PFSK-1 (cell line): ENCODE results near the gene IGSF5.

Experiments used
- FOXP2 ChIP-seq: optimal IDR thresholded peaks from 2 replicates; pipeline ENCODE3; 2011; ENCODE audit warnings: borderline replicate concordance, control low read depth, inconsistent platforms; ENCODE audit not compliant: insufficient read depth; ENCODE audit errors: extremely low read length, extremely low read depth
- POLR2AphosphoS5 ChIP-seq: IDR thresholded peaks from 2 replicates; pipeline ENCODE4 v1.6.1; 2012; ENCODE audit warnings: low read depth, mild to moderate bottlenecking, control low read depth, low read length, moderate library complexity
- SIN3A ChIP-seq: IDR thresholded peaks from 2 replicates; pipeline ENCODE4 v1.6.1; 2012; ENCODE audit warnings: mild to moderate bottlenecking, low read length, moderate library complexity, borderline replicate concordance; ENCODE audit not compliant: insufficient read depth
- TAF1 ChIP-seq: IDR thresholded peaks from 2 replicates; pipeline ENCODE4 v1.6.1; 2012; ENCODE audit warnings: low read length, control low read depth, borderline replicate concordance; ENCODE audit not compliant: insufficient read depth
- TF ChIP-seq, protein P1 (sequence below), 2 experiments: IDR thresholded peaks; 2 replicates each; pipeline versions ENCODE4 v1.6.1 to v1.8.0; 2011 to 2012; ENCODE audit warnings: low read depth in 2 of 2, low read length in 2 of 2, control low read depth in 1 of 2, inconsistent platforms in 1 of 2, mild to moderate bottlenecking in 1 of 2, moderate library complexity in 1 of 2; ENCODE audit not compliant: insufficient read depth in 1 of 2

IGSF5 gene

DNA sequence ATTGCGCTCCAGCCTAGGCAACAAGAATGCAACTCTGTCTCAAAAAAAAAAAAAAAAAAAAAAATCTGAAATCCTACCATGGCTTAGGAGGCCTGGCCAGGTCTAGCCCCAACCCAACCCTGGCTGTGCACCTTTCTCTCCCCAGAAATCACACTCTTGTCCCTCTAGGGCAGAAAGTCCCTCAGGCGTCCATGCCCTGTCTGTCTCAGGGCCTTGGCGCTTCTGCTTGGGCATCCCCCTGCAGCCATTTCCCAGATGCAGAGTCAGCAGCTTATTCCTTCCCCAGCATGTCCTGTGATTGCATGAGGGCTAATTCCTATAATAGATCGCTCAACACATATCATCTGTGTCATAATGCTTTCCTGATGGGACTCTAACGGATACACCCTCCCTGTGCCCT lies 65.0 kb downstream of the IGSF5 start:
- TF ChIP-seq FOXP2 (no peak), TAF1 (no peak), POLR2AphosphoS5 (no peak), SIN3A (no peak)
- TF ChIP-seq, protein P1, sequence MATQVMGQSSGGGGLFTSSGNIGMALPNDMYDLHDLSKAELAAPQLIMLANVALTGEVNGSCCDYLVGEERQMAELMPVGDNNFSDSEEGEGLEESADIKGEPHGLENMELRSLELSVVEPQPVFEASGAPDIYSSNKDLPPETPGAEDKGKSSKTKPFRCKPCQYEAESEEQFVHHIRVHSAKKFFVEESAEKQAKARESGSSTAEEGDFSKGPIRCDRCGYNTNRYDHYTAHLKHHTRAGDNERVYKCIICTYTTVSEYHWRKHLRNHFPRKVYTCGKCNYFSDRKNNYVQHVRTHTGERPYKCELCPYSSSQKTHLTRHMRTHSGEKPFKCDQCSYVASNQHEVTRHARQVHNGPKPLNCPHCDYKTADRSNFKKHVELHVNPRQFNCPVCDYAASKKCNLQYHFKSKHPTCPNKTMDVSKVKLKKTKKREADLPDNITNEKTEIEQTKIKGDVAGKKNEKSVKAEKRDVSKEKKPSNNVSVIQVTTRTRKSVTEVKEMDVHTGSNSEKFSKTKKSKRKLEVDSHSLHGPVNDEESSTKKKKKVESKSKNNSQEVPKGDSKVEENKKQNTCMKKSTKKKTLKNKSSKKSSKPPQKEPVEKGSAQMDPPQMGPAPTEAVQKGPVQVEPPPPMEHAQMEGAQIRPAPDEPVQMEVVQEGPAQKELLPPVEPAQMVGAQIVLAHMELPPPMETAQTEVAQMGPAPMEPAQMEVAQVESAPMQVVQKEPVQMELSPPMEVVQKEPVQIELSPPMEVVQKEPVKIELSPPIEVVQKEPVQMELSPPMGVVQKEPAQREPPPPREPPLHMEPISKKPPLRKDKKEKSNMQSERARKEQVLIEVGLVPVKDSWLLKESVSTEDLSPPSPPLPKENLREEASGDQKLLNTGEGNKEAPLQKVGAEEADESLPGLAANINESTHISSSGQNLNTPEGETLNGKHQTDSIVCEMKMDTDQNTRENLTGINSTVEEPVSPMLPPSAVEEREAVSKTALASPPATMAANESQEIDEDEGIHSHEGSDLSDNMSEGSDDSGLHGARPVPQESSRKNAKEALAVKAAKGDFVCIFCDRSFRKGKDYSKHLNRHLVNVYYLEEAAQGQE (IDR thresholded peaks at IDR 0.05; ENCODE audit: insufficient read depth in 1 of 2, low read depth in 2 of 2, low read length in 2 of 2), result no peak

DNA sequence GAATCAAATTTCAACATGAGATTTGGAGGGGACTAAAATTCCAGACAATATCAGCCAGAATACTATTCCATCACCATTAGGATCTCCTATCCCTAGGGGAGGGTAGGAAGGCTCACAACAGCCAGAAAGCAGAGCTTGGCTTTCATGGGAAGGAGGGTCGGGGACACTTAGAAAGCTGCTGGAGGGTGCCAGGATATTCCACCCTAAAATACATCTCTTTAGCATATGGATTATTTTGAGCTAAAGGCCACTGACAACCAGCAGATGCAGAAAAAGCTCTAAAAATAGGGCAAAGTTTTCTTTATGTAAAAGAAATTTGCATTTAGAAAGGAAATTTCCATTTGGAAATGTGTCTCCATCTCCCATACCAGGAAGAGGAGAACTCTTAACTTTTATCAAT lies 68.0 kb downstream of the IGSF5 start:
- TF ChIP-seq FOXP2, result no peak
- no peak for TF ChIP-seq POLR2AphosphoS5

DNA sequence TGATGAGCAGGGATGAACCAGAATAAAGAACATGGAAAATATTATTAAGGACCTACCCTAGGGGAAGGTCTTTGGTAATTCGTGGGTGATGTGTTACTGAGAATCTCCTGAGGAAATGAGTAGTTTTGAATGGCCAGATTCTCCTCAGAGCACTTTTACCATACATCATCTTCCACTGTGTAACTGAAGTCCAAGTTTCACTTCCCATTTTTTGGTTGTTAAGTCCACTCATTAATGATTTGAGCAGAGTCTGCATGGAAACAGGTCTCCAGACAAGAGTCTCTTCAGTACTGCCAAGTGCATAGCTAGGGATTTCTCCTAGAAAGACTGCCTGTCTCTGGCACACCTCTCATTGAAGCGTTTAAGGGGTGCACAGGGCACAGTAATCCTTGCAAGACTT lies 73.6 kb downstream of the IGSF5 start:
- TF ChIP-seq POLR2AphosphoS5 (no peak), FOXP2 (no peak), TAF1 (no peak), SIN3A (no peak)
- TF ChIP-seq, protein P1 (IDR thresholded peaks at IDR 0.05; ENCODE audit: insufficient read depth in 1 of 2, low read depth in 2 of 2, low read length in 2 of 2), result no peak

DNA sequence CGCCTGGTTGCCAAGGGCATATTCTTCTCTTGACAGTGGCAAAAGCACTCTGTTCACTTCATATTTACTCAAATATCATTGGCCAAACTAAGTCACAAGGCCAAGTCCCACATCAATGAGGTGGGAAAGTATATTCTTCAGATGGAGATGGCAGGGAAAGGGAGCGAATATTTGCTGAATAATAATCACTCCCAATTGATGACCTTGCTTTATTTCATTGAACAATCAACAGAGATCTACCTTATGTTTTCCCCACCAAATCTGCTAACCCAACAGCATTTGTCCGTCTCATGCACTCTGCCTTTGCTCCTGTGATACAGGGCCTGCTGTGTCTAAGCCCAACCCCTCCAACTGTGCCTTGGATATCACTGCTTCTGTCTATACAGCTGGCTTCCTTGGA lies 77.1 kb downstream of the IGSF5 start:
- TF ChIP-seq FOXP2, result no peak
- TF ChIP-seq, protein P1 (IDR thresholded peaks at IDR 0.05; ENCODE audit: insufficient read depth in 1 of 2, low read depth in 2 of 2, low read length in 2 of 2), result no peak
- no peak for TF ChIP-seq POLR2AphosphoS5
- no peak for TF ChIP-seq TAF1
- TF ChIP-seq SIN3A, result no peak

DNA sequence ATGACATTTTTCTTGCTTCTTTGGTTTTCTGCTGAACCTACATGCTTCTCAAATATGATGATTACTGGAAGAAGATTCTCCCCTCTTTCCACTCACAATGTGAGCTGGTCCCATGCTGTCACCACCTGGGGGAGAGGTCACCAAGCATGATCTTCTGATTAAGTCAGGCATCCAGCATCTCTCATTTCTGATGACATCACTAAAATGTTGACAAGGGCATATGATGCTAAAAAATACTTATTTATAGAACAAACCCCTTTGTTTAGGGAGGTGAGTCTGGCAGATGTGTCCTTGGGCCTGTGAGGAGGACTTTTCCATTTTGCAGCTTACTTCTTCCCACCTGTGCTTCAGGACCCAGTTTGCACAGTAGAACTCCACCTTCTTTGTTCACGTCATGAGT lies 80.3 kb downstream of the IGSF5 start:
- TF ChIP-seq TAF1 (no peak), SIN3A (no peak), FOXP2 (no peak), POLR2AphosphoS5 (no peak)
- TF ChIP-seq, protein P1 (IDR thresholded peaks at IDR 0.05; ENCODE audit: insufficient read depth in 1 of 2, low read depth in 2 of 2, low read length in 2 of 2), result no peak

DNA sequence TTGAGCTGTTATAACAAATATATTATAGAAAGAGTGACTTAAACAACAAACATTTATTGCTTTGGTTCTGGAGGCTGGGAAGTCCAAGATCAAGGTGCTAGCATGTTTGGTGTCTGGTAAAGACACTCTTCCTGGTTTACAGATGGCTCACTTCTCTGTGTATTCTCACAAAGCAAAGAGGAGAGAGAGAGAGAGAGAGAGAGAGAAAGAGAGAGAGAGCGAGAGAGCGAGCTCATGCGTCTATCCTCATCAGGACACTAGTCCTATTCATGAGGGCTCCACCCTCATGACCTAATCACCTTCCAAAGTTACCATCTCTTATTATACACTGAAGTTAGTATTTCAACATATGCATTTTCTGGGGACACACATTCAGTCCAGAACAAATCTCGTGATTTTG lies 89.6 kb downstream of the IGSF5 start:
- TF ChIP-seq SIN3A (no peak), TAF1 (no peak), FOXP2 (no peak), POLR2AphosphoS5 (no peak)
- TF ChIP-seq, protein P1 (IDR thresholded peaks at IDR 0.05; ENCODE audit: insufficient read depth in 1 of 2, low read depth in 2 of 2, low read length in 2 of 2), result no peak
